Brain microvascular endothelial cell (primary cell): ENCODE results near the gene NDOR1.

Experiments used
- DNase-seq: peaks from one replicate; pipeline ENCODE4 v3.0.0-alpha.2; 2020
- H3K27ac ChIP-seq: fragments of 250-450 bp; sonication (Bioruptor Pico); 2 replicates; pipeline ENCODE4 v1.5.1; 2020; ENCODE audit warnings: mild to moderate bottlenecking, moderate library complexity
- H3K27me3 ChIP-seq: fragments of 250-450 bp; sonication (Bioruptor Pico); replicated peaks from 2 replicates; pipeline ENCODE4 v1.5.1; 2020; ENCODE audit warnings: mild to moderate bottlenecking
- H3K36me3 ChIP-seq: fragments of 250-450 bp; sonication (Bioruptor Pico); replicated peaks from 2 replicates; pipeline ENCODE4 v1.5.1; 2020; ENCODE audit warnings: mild to moderate bottlenecking
- H3K4me3 ChIP-seq: 2 replicates; pipeline ENCODE4 v1.5.1; 2011; ENCODE audit warnings: low read depth, mild to moderate bottlenecking, control low read depth, low read length, moderate library complexity
- CTCF ChIP-seq: IDR thresholded peaks from 2 replicates; pipeline ENCODE4 v1.5.1; 2011; ENCODE audit warnings: low read depth, mild to moderate bottlenecking, moderate library complexity, low read length, control low read depth, inconsistent platforms; ENCODE audit errors: missing control alignments
- in situ Hi-C: cut with HindIII; loops from 2 replicates; pipeline ENCODE4 v1.10.0; 2017; ENCODE audit warnings: low sequenced_read_pairs, low pct_ligation_motif_present

NDOR1 gene

GRCh38 chr9:137228968-137229896 lies 23.7 kb downstream of the NDOR1 start:
- DNase-seq, result no peak
- no peak overlapping the region for H3K27ac ChIP-seq
- no peaks in the 10 kb centered on the region for H3K27me3 ChIP-seq
- no peak overlapping the region for H3K4me3 ChIP-seq
- H3K36me3 ChIP-seq, result no peaks in the 10 kb centered on the region
- in situ Hi-C loops, result no loop called here
- no peak for TF ChIP-seq CTCF

GRCh38 chr9:137229903-137230704 lies 24.6 kb downstream of the NDOR1 start:
- Histone ChIP-seq H3K4me3 (no peak overlapping the region), H3K27ac (no peak overlapping the region), H3K27me3 (no peaks in the 10 kb centered on the region), H3K36me3 (no peaks in the 10 kb centered on the region)
- no peak for DNase-seq
- in situ Hi-C loops, result no loop called here
- no peak for TF ChIP-seq CTCF

GRCh38 chr9:137230705-137231371 lies 25.3 kb downstream of the NDOR1 start, which contains the start of gene SLC34A3:
Gene SLC34A3, plus strand, starts transcription at chr9:137230901. Its CDS starts 802 bp downstream, at chr9:137231703.
- in situ Hi-C loops, result no loop called here
- Histone ChIP-seq H3K36me3 (no peaks in the 10 kb centered on the region), H3K27ac (no peak within 1 kb of the TSS), H3K27me3 (no peaks in the 10 kb centered on the region), H3K4me3 (no peak within 1 kb of the TSS)
- TF ChIP-seq CTCF, result no peak
- DNase-seq, result no peak

- H3K4me3 ChIP-seq, result no peak overlapping the region
- DNase-seq, result no peak
- no peaks in the 10 kb centered on the region for H3K27me3 ChIP-seq
- H3K36me3 ChIP-seq, result no peaks in the 10 kb centered on the region
- no peak overlapping the region for H3K27ac ChIP-seq
- in situ Hi-C loops, result no loop called here
- no peak for TF ChIP-seq CTCF
Observed at GRCh38 chr9:137231372-137232039, 26.0 kb downstream of the NDOR1 start.

GRCh38 chr9:137232101-137232500 lies 26.6 kb downstream of the NDOR1 start:
- H3K27me3 ChIP-seq, result no peaks in the 10 kb centered on the region
- in situ Hi-C loops, result no loop called here
- H3K4me3 ChIP-seq, result no peak overlapping the region
- H3K27ac ChIP-seq, result no peak overlapping the region
- no peak for DNase-seq
- TF ChIP-seq CTCF, result no peak
- H3K36me3 ChIP-seq, result no peaks in the 10 kb centered on the region
